OCI-M1 (cell line): ENCODE data around the gene ALDOC.
"Not testable (repeated sequence)": the region's sequence is repeated elsewhere in the genome, so short reads cannot be mapped to it uniquely, and the experiment has no call there.

Source experiments
- DNase-seq: peaks from one replicate; lab custom pipeline; 2025; lab: John Stamatoyannopoulos, UW

The ALDOC gene

DNA sequence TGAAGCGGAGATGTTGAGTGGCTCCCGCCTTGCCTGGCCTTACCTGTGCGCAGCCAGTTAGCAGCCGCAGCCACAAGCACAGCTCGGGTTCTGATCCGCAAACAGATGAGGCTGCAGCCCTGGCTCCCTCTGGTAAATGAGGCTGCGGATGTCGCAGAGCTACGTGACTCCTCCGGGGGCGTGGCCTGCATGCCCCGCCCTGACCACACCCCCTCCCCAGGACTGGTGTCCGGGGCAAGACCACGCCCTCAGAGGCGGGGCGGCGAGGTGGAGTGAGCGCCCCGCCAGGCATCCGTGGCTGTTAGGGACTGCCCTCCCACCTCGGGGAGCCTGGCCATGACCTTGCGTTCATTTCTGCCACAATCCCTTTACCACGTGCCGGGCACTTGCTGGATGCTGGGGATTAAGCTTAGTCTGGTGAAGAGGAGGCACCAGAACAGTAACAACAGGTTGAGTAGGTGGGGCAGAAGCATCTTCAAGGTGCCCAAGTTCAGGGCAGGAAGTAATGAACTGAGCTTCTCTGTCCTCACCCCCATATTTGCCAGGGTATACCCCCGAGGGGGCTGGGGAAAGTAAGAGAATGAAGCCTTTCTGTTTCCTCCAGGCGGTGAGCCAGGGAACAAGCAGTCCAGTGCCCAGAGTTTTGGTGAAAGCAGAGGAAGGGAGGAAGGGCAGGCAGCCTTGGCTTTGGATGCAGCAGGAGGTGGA lies at the start of gene ALDOC:
TSS of gene ALDOC (minus strand) at position 138 of the 708 bp plus-strand sequence. CDS start 1,363 bp downstream, outside the sequence.
- peak; percentile 99 for DNase-seq

DNA sequence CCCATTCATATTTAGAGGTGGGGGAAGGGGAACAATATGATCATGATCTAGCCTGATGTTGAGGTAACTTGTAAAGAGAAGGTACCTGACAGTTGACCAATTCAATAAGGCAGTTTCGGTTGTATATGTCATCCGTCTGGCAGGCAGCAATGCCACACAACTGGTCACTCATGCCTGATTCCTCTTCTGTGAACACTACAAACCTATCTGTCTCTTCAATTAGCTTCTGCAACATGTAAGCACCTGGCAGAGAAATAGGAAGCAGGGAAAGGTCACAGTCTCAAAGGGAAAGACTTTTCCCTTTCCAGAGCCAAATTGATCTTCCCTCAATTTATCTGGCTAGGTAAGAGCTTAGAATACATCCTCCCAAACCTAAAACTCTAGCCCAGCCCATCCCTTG lies 47.5 kb upstream of the ALDOC start:
- DNase-seq: no peak

DNA sequence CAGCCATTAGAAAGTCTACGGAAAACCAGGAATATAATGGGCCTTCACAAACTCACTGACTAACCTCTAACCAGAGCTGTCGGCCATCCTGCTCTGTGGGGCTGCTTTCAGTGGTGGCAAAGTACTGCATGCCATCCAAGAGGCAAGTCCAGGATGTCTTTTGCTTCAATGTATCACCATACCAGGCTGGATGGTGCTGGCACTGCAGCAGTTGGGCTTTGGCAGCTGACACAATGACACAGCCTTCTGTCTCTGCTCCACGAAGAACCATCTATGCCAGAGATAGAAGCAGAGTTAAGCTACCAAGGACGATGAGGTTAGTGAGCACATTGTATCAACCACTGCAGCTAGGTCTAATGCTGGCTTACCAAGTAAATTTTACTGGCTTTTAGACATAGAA lies 47.0 kb upstream of the ALDOC start:
- DNase-seq: no peak

DNA sequence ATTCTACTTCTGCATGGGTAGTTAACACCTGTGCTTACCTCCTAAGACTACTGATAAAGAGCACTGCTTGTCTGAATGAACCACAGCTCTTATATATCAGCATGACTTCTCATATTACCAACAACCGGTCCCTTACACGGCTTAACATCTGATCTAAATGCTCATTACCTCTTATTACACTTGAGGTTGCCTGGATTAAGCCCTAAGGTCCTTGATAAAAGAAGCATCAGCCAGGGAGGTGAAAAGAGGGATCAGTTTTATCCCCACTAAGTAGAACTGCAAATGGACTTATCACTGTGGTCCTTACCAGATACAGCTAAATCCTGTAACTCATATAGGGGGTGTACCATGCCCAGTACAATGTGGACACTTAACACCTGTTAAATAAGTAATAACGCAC lies 45.5 kb upstream of the ALDOC start:
- DNase-seq: no peak

DNA sequence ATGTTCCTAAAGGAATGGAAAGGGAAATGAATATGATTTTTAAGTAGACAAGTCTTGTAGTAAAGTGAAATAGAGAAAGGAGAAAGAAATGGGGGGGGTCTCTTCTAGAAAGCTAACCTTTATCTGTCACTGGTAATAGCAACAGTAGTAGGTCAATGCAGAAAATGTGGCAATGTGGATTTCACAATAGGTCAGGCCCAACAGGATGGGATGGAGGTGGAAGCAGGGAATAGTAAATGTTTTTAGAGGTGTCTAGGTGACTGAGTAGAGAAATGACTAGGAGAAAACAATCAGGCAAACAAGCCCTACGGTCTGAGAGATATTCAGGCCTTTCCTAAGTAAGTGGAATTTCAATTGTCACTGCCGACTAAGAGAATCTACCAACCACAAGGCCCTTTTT lies 43.3 kb upstream of the ALDOC start:
- no peak for DNase-seq

DNA sequence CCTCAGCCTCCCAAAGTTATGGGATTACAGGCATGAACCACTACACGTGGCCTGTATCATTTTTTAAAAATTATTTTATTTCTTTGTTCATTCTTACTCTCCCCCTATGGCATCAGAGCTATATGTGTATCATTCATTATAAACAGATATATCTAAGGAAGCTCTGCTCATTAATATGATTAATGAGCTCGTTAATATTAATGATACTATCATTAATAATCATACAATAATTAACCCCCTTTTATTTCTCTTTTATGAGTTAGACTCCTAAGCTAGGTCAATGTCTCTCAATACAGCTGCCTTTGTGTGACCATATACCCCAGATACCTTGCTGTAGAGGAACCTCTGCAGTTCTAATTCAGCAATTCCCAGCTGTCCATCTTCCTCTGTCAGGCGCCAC lies 41.8 kb upstream of the ALDOC start:
- DNase-seq: no peak

DNA sequence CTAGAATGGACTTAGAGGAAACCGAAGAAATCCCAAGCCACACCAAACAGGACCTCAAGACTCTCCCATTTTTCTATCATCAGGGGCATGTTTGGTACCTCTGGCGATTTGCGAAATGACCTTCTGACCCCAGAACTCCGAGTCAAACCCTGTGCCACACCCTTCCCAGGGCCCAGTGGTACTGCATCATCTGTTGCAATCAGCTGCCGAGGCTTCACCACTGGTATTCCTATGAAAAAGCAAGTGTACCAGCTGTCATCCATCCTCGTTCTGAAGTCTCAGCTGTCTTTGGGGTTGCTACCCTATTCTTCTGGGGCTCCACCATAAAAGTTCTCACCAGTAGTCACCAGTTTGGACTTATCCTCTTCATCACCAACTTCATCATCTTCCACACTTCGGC lies 39.6 kb upstream of the ALDOC start:
- DNase-seq: no peak

DNA sequence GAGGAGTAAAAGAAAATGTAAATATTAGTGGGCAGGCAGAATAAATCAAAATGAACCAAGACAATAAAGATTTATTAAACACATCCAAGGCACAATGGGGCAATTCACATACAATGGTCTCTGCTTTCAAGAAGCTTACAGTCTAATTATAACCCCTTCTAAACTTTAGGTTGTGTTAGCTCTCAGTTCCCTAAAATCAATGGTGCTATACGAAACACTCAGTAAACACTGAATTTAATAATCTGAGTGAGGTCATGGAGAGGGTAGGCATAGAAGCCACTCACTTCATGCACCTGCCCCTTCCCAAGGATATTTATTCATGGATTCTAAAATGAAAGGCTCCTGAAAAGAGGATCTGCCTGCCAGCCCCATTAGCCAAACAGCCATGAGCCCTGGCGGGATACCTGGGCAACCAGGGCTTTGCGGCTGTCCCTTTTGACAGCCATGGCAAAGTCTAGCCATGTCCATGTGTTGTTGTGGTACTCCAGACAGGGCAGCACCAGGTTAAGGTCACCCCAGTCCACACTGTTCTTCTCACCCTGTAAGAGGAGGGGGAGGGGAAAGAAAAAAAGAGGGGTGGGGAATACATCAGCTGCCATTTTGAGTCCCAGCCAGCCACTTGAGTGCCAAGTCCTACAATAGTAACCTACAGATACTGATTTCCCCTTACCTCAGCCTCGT lies 38.7 kb upstream of the ALDOC start:
- DNase-seq: no peak

DNA sequence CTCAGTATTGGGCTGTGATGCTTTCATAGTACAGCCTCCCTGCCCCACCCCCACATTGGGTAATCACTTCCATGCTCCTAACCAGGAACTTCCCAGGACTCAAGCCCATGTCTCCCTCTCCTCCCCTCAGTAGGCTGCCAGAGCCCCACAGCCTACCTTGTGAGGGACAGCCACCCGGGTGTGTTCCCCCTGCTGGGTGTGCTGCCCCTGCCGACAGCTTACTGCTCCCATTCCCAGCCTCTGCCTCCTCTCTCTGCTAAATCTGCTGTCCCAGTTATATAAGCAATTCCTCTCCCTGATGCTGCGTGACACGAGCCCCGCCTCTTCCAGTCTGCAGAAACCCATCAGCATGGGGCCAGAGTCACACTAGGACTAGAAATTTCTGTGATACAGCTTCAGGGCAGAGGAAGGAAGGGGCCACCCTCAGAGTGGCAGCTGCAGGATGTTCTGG lies 37.3 kb upstream of the ALDOC start, which contains the start of gene RSKR:
TSS of gene RSKR (minus strand) at position 255 of the 451 bp plus-strand sequence. CDS start at position 231, 24 bp downstream.
- no peak for DNase-seq

DNA sequence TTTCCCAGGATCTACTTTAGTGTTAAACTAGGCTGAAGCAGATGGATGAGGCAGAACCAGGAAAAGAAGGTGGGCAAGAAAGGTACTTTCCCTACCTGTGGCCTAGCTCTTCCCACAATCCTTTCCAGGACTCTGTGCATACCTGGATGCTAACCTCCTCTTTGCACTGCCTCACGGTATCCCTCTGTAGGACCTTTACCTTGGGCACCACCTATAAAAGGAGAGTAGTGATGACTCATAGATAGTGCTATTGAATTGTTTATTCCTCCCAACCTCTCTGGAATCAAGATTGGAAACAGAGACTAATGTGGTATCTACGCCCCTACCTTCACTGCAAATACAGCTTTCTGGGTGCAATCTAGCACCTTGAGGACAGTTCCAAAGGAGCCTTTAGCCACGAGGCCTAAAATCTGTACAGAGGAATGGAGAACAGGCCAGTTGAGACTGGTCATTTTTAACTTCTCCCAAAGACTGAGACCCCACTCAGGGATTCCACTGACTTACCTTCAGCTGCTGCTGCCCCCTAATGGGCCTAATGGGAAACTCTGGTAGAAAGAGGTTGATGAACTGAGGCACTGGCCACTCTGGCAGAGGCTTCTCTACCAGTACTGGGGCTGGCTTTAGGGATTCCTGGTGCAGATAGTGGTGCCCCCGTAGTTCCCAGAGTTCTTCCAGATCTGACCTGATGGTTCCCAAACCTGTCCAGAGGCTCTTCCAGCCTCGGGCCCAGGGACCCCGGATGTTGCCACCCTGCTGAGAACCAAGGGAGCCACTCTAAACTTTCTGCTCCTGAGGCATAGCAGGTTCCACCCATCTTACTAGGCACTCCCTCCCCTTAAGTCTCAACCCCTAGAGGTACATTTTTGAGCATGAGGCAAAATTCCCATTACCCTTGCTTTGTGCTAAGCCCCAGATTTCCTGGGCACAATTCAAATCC lies 36.5 kb upstream of the ALDOC start:
- DNase-seq: peak; percentile 60

DNA sequence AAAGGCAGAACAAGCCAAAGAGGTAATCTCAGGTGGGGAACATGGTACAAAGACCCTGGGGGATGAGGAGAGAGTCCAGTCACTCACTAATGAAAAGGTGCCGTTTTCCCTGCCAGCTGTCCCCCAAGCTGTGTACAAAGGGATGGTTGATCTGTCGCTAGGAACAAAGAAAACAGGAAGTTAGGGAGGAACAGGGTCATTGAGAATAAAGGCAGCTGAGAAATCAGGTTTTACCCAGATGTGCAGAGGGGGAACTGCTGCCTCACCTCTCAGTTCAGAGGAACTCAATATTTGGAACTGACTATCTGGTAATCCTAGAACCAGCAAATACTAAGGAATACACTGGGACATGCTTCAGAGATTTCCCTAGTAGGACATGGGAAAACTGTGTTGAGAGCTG lies 35.8 kb upstream of the ALDOC start:
- no peak for DNase-seq

DNA sequence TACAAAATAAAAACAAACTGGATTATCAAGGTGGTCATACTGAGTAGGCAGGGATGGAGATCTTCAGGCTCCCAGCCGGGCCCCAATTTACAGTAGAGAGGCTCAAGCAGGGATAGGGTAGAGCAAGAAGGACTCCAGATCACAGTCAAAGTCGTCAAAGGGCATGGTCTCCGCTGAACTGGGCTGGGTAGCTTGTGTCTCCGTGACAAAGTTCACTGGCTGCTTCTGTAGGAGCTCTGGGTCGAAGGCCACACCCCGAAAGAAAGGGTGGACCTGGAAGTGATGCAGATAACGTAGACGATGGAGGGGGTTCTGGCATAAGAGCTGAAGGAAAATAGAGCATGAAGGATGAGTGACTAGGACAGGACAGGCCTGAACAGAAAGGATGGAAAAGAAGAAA lies 33.7 kb upstream of the ALDOC start:
- no peak for DNase-seq

DNA sequence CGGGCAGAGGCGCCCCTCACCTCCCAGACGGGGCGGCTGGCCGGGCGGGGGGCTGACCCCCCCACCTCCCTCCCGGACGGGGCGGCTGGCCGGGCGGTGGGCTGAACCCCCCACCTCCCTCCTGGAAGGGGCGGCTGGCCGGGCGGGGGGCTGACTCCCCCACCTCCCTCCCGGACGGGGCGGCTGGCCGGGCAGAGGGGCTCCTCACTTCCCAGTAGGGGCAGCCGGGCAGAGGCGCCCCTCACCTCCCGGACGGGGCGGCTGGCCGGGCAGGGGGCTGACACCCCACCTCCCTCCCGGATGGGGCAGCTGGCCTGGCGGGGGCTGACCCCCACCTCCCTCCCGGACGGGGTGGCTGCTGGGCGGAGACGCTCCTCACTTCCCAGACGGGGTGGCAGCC lies 27.3 kb upstream of the ALDOC start:
- not testable (repeated sequence) for DNase-seq

DNA sequence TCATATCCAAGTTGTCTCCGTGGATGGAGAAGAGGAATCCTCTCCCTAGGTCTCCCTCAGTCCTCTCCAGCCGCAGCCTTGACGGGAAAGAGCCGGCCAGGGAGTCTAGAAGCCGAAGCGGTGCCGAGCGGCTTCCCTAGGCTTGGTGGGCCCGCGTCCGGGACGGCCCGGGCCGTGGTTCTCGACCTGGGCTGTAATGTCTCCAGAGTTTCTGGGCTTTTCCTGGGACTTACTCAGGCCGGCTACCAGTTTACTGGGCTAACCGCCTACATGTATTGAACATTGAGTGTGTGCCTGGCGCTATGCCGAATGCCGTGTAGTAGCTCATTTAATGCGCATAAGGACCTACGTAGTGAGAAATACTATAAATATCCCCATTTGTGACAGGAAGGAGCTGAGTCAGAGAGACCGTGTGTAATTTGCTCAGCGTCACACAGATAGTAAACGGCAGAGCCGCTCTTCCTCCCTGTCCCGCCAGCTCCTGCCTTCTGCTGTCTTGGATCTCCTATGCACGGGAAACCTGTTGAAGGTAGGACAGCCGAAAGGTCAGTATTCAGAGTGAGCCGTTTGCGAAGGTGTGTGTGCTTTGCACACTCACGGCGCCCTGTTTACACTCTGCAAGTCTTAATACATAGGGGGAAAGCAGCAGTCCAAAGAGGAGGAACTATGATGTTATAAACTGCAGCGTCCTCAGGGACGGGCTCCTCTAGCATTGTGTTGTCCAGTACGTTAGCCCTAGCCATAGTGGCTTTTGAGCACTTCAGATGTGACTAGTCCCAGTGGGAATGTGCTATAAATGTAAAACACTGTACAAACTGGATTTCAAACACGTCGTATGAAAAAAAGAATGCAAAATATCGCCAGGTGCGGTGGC lies 22.9 kb upstream of the ALDOC start:
- peak; percentile 94 for DNase-seq

DNA sequence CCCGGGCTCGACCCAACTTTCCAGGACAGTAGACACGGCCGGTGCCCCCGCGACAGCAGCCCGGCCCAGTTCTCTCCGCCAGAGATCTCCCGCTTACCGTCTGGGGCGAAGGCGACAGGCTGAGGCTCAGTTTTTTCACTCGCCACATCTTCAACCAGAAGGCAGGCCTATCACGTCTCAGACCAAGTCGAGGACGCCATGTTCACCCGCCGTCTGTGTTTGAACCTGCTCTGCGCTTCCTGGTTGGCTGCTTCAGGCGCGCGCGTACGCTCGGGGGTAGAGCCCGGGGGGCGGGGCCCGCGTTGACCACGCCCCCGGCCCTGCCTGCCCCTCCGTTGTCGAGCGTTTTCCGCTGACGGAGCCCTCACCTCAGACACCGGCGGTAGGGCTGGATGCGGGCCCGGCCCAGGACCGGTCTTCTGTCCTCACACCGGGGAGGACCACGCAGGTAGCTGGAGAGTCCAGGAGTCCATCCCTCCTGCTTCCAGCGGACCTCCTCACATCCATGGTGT lies 22.2 kb upstream of the ALDOC start, which contains the start of gene SPAG5:
TSS of gene SPAG5 (minus strand) at position 227 of the 512 bp plus-strand sequence. CDS start at position 148, 79 bp downstream.
- peak; percentile 99 for DNase-seq

DNA sequence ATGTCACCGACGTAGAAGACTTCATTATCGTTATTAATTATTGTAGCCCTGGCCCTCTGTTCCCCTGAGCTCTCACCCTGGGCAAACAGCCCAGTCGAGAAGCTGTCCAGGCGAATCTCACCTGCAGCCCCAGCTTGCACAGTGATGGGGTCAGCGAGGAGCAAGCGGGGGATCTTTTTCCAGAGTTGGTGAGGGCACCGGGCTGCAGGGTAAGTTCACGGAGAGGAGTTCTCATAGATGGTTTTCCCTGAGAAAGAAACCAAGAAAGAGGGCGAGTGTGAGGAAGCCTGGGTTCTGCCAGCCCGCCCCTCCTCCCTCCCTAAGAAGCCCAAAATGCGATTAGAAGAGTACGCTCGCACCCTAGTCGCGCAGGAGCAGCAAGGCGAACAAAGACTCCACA lies 21.7 kb upstream of the ALDOC start:
- no peak for DNase-seq

DNA sequence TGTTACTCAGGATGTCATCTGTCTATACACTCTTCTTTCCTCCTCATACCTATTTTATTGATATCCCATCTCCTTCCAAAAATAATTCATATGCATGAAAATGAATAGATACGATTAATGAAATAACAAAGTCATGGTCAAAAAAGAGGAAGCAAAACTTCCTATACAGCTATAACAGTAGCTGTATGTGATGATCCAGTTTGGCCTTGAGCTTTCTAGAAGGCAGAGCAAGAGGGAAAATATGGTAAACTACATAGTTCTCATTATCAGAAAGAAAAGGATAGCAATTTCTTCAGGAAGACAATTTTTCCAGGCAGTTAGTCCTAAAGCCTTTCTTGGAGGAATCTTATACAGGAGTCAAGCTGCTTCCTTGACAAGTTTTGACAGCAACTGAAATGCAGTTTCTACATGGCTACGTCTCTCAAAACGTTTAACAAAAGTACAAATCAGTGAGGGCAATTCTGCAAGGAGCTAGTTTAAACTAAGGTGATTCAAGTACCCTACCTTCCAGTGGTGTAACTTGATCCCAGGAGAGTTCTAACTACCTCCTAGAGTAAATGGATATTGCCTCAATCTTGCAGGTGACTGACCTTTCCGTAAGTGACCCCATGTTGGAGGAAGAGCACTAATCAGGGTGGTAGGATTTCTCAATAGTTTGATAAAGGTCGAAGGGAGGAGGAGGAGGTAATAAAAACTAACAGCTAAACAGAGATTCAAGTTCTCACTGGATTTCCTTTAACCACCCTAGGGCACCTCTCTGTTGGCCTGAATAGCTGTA lies 21.1 kb upstream of the ALDOC start:
- DNase-seq: peak; percentile 54

DNA sequence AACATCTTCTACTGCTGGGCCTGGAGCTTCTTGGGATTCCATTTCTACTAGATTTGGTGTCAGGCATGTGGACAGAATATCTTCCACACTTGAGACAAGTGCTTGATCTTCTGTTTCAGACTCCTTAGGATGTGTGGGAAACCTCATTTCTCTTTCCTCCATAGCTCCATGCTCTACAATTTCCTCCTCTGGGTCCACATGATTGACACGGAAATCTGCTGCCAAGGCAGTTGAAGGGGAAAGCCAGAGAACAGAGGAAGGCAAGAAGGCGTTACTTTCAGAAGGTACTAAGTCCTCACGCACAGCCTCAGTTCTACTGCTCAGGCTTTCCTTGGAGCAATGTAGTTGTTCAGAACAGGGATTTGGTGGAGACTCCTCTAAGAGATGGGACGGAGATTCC lies 15.6 kb upstream of the ALDOC start:
- DNase-seq: no peak

DNA sequence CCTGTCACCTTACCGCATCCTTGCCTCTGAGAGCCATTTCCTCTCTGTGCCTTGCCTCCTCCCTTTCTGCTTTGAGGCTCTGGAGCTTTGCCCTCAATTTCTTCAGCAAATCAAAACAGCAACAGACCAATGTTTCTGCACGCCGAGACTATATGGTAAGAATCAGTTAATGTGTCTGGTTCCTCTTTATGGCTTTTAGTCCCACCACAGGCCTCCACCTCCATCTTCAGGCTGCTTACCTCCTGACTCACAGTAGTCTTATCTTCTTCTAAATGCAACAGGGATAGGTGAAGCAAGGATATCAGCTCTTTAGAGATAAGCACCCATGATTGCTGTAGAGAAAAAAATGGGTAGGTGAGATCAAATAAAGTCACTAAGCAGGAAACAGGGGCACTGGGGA lies 9.2 kb upstream of the ALDOC start:
- DNase-seq: no peak

DNA sequence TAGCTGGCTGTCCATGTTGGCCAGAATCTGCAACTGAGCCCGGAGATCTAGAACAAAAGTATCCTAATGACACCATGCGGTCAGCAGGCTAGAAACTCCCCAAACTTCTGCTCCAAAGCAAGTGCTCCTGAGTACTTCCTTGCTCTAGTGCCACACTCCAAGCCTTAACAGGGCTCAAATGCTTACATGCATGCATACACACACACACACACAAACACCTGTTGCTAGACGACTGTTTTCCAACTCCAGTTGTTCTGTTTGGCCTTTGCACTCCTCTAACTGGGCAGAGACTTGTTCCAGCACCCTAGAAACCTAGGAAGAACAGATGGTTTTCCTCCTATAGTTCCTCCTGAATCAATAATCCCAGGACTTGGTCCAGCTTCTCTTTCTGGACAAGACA lies 7.7 kb upstream of the ALDOC start:
- no peak for DNase-seq
